HG03354 (cell line): ENCODE measurements around the gene SAV1.

Experiments used
- ATAC-seq: cut with Tn5 transposase; IDR thresholded peaks from one replicate; pipeline ENCODE4 v1.9.1; 2021; ENCODE audit warnings: mild to moderate bottlenecking; ENCODE audit not compliant: unreplicated experiment, poor library complexity, severe bottlenecking

The SAV1 gene

GRCh38 chr14:50612806-50613205 is 55.3 kb downstream of the SAV1 start:
- ATAC-seq: no peak

GRCh38 chr14:50610465-50610864 is 57.6 kb downstream of the SAV1 start:
- no peak for ATAC-seq

- ATAC-seq: no peak
Observed at GRCh38 chr14:50608302-50608851, 59.7 kb downstream of the SAV1 start.

- ATAC-seq: no peak
Observed at GRCh38 chr14:50607761-50608160, 60.3 kb downstream of the SAV1 start.

- no peak for ATAC-seq
Observed at GRCh38 chr14:50607181-50607580, 60.9 kb downstream of the SAV1 start.

GRCh38 chr14:50606468-50606867 is 61.6 kb downstream of the SAV1 start:
- no peak for ATAC-seq

- ATAC-seq: no peak
Observed at GRCh38 chr14:50605766-50606165, 62.3 kb downstream of the SAV1 start.

GRCh38 chr14:50603565-50603964 is 64.5 kb downstream of the SAV1 start:
- ATAC-seq: no peak

GRCh38 chr14:50602035-50602434 is 66.1 kb downstream of the SAV1 start:
- no peak for ATAC-seq

- no peak for ATAC-seq
Observed at GRCh38 chr14:50601394-50601793, 66.7 kb downstream of the SAV1 start.

GRCh38 chr14:50600849-50601248 is 67.3 kb downstream of the SAV1 start:
- ATAC-seq: no peak

GRCh38 chr14:50599700-50600444 is 68.2 kb downstream of the SAV1 start:
- no peak for ATAC-seq

- no peak for ATAC-seq
Observed at GRCh38 chr14:50598765-50599164, 69.3 kb downstream of the SAV1 start.

- ATAC-seq: no peak
Observed at GRCh38 chr14:50594577-50595316, 73.4 kb downstream of the SAV1 start.

GRCh38 chr14:50590464-50590863 is 77.6 kb downstream of the SAV1 start:
- no peak for ATAC-seq
